ENCODE measurements around the gene PSMD14. TPM values are rescaled to one million over a fixed set of nuclear protein-coding genes. Genes with fewer than 3 reads are reported as not detected.

PSMD14 gene
- total and polyA plus RNA-seq, 8 donors: 5.4 to 19.7 (median 15.0) TPM

DNA sequence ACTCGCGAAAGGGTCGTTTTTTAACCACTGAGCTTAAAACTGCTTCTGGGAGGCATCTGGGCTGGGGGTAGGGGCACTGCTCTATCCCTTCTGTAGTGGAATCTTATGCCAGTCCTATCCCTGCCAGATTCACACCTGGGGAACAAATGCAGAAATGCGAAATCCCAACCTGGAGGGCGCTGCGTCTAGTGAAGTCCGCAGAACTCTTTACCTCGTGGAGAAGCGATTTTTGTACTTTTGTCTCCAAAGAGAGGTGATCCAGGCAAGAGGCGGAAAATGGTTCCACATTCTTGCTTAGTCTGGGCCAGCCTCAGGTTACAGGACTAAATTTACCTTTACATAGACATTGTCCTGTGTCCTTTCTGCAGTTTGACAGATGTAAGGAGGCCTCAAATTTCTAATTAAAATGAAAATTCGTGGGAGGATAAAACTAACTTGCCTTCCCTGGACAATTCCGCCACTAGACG, 118.3 kb downstream of the PSMD14 start:
- no peak for DNase-seq
- Histone ChIP-seq H3K27me3 (peaks cover 0 to 67% (median 23%) of the 10 kb centered on the region in 4 donors), H3K9me3 (no peaks in the 10 kb centered on the region), H3K4me3 (no peak overlapping the region), H3K27ac (no peak overlapping the region), H3K4me1 (peaks cover 0 to 2% (median 0%) of the 10 kb centered on the region in 3 donors), H3K36me3 (no peaks in the 10 kb centered on the region)
- intact Hi-C loops (cut with DNase I): no loop called here
- no peak for ATAC-seq
- TF ChIP-seq, protein P1, sequence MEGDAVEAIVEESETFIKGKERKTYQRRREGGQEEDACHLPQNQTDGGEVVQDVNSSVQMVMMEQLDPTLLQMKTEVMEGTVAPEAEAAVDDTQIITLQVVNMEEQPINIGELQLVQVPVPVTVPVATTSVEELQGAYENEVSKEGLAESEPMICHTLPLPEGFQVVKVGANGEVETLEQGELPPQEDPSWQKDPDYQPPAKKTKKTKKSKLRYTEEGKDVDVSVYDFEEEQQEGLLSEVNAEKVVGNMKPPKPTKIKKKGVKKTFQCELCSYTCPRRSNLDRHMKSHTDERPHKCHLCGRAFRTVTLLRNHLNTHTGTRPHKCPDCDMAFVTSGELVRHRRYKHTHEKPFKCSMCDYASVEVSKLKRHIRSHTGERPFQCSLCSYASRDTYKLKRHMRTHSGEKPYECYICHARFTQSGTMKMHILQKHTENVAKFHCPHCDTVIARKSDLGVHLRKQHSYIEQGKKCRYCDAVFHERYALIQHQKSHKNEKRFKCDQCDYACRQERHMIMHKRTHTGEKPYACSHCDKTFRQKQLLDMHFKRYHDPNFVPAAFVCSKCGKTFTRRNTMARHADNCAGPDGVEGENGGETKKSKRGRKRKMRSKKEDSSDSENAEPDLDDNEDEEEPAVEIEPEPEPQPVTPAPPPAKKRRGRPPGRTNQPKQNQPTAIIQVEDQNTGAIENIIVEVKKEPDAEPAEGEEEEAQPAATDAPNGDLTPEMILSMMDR (IDR thresholded peaks at IDR 0.05): peak in 1 of 4 donors; percentile 10
- FAIRE-seq: no peak
- 17 to 18% methylated on average over 13 of the region's 13 CpGs for WGBS, 2 donors

DNA sequence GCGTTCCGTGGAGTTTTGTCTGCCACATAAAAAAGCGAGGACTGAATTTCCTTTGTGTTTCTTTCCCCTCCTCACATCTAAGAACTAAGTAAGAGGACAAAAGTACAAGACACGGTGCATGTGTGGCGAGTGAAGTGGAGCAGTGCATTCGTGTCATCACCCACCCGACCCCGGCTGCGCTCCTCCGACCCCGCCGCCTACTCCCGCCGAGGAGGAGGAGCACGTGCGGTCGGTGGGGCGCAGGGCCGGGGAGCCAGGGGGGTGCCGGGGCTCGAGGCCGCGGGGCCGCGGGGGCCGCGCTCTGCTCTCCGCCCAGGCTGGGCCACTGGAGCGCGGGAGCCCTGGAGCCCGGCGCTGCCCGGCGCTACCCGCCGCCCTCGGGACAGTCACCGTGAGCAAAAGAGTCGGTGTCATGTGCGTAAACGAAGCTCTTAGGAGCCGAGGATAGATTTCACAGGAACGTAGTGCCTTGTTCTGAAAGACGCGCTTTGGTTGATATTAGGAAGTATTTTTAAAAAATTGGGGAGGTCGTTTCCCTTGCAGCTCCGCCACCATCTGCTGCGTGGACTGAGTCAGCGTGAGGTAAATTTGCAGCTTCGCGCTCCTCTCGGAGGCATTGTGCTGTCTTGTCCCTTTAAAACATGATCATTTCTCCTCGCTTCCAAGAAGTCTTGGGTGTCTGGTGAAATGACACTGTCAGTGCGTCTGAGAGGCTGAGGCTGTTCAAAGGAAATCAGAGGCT, 118.9 kb downstream of the PSMD14 start:
- no peaks in the 10 kb centered on the region for H3K9me3 ChIP-seq
- H3K27ac ChIP-seq: no peak overlapping the region
- H3K36me3 ChIP-seq: no peaks in the 10 kb centered on the region
- DNase-seq: peak in 1 of 6 donors; percentile 55
- peak overlapping the region in 1 of 4 donors; percentile 28 for H3K4me3 ChIP-seq
- TF ChIP-seq, protein P1 (IDR thresholded peaks at IDR 0.05): no peak
- peak in 2 of 4 donors; percentile 19 to 42 for ATAC-seq
- intact Hi-C loops (cut with DNase I): no loop called here
- FAIRE-seq: no peak
- peaks cover 0 to 67% (median 23%) of the 10 kb centered on the region in 4 donors for H3K27me3 ChIP-seq
- H3K4me1 ChIP-seq: peaks cover 0 to 2% (median 0%) of the 10 kb centered on the region in 3 donors
- 8 to 9% methylated on average over 54 of the region's 54 CpGs for WGBS, 2 donors

DNA sequence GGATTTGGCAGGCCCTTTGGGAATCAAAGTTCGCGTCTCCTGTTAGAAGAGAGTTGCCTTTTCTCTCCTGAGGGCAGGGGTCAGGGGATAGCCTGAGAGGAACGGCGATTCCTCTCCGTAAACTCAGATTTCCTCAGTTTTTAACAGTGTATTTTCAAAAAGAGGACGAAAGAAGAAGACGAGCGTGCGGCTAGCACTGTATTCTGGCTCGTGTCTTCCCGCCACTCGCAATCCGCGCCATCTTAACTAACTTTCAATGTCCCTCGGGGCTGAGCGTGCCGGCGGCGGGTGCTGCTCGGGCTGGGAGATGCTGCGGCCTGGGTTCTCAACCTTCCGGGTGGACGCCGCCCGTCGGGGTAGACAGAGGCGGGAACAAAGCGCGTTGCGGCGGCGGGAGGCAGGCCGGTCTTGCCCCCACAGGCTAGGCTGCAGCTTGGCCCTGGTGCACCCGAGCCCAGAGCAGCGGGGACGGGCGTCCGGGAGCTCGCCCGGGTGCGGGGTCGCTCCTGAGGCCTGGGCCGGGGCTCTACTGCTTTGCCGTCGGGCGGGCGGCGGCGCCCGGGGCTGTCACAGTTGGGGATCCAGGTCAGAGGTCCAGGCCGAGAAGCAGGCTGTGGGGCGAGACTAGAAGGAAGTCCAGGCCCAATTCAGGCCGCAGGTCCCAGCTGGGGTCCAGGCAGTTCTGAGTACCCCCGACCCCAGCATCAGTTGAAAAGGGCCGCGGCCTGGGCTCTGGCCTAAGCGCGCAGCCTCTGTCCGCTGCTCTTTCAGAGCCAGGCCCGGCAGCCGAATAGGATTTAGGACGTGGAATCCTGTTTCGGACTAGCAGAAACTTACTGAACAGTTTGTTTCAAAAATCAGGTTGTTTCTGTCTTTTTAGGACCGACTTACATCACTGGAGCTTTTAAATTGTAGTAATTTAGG, 119.7 kb downstream of the PSMD14 start:
- H3K9me3 ChIP-seq: no peaks in the 10 kb centered on the region

DNA sequence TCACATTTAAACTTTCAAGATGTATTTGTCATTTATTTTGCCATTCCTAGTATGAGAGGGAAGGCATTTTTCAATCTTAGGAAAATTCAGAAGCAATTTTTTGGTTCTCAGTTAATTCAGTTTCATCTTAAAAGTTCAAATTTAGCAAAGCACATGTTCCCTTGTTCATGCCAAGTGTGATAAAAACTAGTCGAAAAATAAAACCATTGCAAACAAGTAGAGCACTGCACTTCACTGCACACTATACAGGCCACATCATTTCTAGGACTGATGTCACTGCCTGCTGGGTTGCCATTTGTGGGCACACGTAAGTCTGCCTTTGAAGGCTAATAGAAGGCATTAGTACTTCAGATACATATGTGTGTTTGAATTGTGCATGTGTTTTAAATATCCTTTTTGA, 122.2 kb downstream of the PSMD14 start:
- no peaks in the 10 kb centered on the region for H3K9me3 ChIP-seq
- intact Hi-C loops (cut with DNase I): no loop called here
- DNase-seq (no peak), ATAC-seq (no peak), FAIRE-seq (no peak)
- peaks cover 0 to 42% (median 13%) of the 10 kb centered on the region in 4 donors for H3K27me3 ChIP-seq
- H3K36me3 ChIP-seq: no peaks in the 10 kb centered on the region
- peaks cover 0 to 2% (median 0%) of the 10 kb centered on the region in 3 donors for H3K4me1 ChIP-seq
- no peak overlapping the region for H3K27ac ChIP-seq
- 53 to 68% methylated on average over 2 of the region's 2 CpGs for WGBS, 2 donors
- no peak overlapping the region for H3K4me3 ChIP-seq
- TF ChIP-seq, protein P1 (IDR thresholded peaks at IDR 0.05): no peak

More for the DNA sequence above, 119.7 kb downstream of the PSMD14 start:
- peak in 2 of 6 donors; percentile 51 to 67 for DNase-seq
- Histone ChIP-seq H3K36me3 (no peaks in the 10 kb centered on the region), H3K27ac (no peak overlapping the region), H3K4me1 (peaks cover 0 to 2% (median 0%) of the 10 kb centered on the region in 3 donors), H3K27me3 (peaks cover 0 to 58% (median 23%) of the 10 kb centered on the region in 4 donors), H3K4me3 (peak overlapping the region in 1 of 4 donors; percentile 8)
- TF ChIP-seq, protein P1 (IDR thresholded peaks at IDR 0.05): no peak
- WGBS, 2 donors: 29% methylated on average over 62 to 64 of the region's 64 CpGs
- intact Hi-C loops (cut with DNase I): no loop called here
- FAIRE-seq: no peak
- no peak for ATAC-seq
